D721Med (cell line): ENCODE results near the gene LRRTM3.

ENCODE experiments used
- DNase-seq: peaks from one replicate; pipeline ENCODE4 v3.0.0; 2011; ENCODE audit warnings: low spot score; ENCODE audit not compliant: insufficient read length
- FAIRE-seq: peaks from 2 replicates; lab custom pipeline; 2011; peaks lifted over from hg19 to GRCh38; lab: Jason Lieb, UNC
- CTCF ChIP-seq: IDR thresholded peaks from 2 replicates; pipeline ENCODE4 v1.5.1; 2012; ENCODE audit warnings: mild to moderate bottlenecking, control low read depth; ENCODE audit not compliant: insufficient read depth; ENCODE audit errors: missing control alignments

Gene LRRTM3

DNA sequence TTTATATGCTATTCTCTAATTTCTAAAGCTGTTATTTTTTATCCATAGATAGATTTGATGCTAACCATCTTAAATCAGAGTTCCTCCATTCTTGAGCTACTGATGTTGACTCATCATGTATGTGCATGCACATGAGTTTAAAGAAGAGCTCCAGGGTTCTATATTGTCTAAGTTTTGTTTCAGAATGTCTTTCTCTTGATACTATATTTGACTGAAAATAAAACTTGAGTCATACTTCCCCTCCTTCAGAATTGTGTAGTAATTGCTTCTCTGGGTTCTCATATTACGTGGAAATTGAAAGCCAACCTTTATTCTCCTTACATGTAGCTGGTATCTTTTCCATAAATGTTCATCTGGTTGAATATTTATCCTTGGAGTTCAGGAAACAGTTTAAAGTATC lies 89.4 kb downstream of the LRRTM3 start:
- TF ChIP-seq CTCF = no peak
- FAIRE-seq (no peak), DNase-seq (no peak)

DNA sequence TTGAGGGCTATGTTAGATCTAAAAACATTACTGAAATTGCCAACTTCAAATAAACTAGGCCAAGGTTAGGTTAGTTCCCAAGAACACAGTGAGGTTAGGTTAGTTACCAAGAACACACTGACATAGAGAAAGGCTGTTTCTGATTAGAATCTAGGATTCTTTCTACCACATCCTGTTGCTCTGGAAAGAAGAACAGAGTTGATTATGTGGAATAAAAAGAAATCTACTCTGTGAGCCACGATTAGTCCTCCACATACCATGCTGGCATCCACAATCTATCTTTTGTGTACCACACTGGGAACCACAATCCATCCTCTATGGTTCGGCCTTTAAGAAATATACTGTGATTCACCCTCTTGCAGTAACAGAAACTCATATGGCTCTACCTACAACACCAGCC lies 91.4 kb downstream of the LRRTM3 start:
- DNase-seq (no peak), FAIRE-seq (no peak)
- no peak for TF ChIP-seq CTCF

DNA sequence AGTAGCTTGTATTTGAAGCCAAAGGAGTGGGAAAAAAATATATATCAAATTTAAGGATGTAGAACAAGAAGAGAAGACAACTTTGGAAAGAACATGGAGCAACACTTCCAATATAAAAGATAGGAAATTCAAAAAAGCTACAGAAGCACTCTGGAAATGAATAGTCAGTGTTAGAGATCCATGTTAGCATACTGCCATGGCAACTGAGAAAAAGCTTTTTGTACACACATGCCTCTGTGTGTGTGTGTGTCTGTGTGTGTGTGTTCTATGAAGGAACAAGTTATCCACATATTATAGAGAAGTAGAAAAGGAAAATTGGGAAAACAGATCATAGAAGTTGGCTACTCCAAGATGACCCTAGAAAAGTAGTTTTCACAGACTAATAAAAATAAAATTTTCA lies 96.3 kb downstream of the LRRTM3 start:
- TF ChIP-seq CTCF = no peak
- FAIRE-seq = no peak
- DNase-seq = no peak

DNA sequence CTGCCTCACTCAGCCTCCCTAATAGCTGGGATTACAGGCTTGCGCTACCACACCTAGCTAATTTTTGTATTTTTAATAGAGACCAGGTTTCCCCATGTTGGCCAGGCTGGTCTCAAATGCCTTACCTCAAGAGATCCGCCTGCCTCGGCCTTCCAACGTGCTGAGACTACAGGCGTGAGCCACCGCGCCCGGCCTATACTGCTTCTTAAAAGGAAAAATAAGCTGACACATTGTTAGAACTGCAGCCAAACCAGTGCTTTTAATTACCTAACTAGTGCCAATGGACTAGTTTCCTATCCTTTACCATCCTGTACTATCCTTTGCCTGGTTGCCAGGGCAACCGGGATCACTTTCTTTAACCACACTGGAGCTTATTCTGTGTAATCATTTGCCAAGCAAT lies 108.0 kb downstream of the LRRTM3 start:
- no peak for TF ChIP-seq CTCF
- no peak for FAIRE-seq

DNA sequence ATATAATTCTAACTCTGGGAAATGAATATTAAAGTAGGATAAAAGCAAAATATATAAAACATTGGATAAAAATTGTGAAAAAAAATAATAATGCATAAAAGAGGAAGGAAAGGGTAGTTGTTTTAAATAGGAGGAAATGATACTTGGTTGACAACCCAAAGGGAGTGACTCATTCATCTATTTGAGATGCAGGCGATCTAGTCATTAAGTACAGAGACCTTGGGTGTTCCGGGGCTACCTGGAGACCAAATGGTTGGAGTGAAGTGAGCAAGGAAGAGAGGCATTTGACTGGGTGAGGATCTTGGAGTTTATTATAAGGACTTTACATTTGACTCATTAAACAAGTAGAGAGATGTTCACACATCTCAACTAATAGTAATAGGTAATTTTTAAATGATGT lies 111.0 kb downstream of the LRRTM3 start:
- no peak for DNase-seq
- no peak for FAIRE-seq
- no peak for TF ChIP-seq CTCF

More for the DNA sequence above, 108.0 kb downstream of the LRRTM3 start:
- DNase-seq = no peak

GRCh38 chr10:67043041-67043440 lies 117.2 kb downstream of the LRRTM3 start:
- FAIRE-seq = no peak
- TF ChIP-seq CTCF = no peak
- no peak for DNase-seq

GRCh38 chr10:67045404-67045803 lies 119.6 kb downstream of the LRRTM3 start:
- FAIRE-seq (no peak), DNase-seq (no peak)
- TF ChIP-seq CTCF = no peak
